ENCODE results near the gene RSPH3. TPM values are rescaled to one million over a fixed set of nuclear protein-coding genes. Genes with fewer than 3 reads are reported as not detected.
"Not testable (repeated sequence)": the region's sequence is repeated elsewhere in the genome, so short reads cannot be mapped to it uniquely, and the experiment has no call there.

RSPH3 gene
- total RNA-seq, 4 donors from 2014 or later: 6.4 to 11.0 (median 9.6) TPM

DNA sequence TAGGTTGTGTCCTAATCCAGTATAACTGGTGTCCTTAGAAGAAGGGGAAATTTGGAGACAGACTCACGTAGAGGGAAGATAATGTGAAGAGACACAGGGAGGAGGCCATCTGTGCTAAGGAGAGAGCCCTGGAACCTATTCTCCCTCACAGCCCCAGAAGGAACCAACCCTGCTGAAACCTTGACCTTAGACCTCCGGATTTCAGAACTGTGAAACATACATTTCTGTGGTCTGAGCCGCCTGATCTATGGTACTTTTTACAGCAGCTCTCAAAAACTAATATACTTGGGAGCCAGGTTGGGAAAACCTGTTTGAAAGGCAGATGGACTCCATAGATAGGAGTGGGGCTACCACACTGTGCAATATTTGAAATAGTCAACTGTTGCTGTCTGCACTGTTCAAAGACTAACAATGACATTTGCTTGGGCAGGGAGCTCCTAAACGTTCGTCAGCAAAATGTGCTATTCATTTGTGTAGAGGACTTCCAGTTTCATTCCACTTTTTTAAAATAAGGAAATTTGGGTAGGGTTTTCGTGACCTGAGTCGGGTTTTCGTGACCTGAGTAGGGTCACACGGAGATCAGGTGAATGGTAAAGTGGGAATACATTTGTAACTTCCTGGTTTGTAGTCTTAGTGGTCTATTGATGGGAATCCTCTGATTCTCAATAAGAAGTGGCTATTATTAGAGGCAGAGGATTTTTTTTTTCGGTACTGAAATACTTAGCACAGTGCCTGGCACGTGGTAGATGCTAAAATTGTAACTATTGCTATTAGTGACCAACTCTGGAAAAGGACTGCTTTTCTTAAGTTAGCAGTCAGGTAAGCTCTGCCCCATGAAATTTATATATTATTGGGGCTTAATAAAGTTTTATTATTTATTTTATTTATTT lies 33.4 kb upstream of the RSPH3 start:
- DNase-seq (ENCODE audit: low spot score in 2 of 2): peak in 1 of 2 donors; percentile 10
- H3K4me3 ChIP-seq (ENCODE audit: low read depth, poor library complexity, severe bottlenecking): no peak overlapping the region
- TF ChIP-seq POLR2A (IDR thresholded peaks at IDR 0.05): no peak
- no peak for TF ChIP-seq CTCF (IDR thresholded peaks at IDR 0.05)
- intact Hi-C loops (cut with DNase I; ENCODE audit: low total_unique reads): no loop called here
- 82 to 89% methylated on average over 11 of the region's 11 CpGs for WGBS, 2 donors

DNA sequence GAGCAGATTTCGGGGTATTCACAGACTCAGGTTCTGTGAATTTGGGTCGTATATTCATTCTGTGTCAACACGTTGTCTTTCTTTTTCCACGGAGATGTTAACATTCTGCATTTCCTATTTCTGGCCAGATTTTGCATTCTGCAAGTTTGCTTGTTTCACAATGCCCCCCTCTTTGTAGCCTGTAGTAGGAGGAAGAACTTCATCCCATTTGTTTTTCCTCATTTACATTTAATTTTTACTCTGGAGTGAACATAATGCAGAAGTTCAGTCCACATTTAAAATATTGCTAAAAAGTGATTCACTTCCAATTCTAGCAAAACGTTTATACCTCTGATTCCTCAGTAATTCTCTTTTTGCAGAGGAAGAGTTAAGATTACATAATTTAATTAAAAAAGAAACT lies 31.8 kb upstream of the RSPH3 start:
- no peak overlapping the region for H3K4me3 ChIP-seq (ENCODE audit: low read depth, poor library complexity, severe bottlenecking)
- DNase-seq (ENCODE audit: low spot score in 2 of 2): no peak
- TF ChIP-seq CTCF (IDR thresholded peaks at IDR 0.05) (no peak), POLR2A (IDR thresholded peaks at IDR 0.05) (no peak)
- 70 to 73% methylated on average over 5 of the region's 5 CpGs for WGBS, 2 donors
- intact Hi-C loops (cut with DNase I; ENCODE audit: low total_unique reads): no loop called here

DNA sequence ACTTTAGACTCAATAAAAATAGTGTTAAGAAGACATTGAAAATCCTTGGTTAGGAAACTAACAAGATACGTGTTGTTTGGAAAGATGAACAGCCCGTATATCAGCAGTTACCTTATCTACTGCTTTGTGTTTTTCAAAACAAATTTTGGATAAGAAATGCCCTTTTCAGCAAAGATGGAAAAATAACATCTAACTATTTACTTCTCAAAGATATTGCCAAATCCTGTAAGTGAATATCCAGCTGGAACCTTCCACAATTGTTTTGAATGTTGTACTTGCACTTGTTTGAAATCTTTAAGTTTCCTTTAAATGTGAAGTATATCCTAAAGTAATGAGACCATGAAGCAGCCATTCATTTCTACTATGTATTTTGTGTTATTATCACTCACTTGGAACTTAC lies 30.2 kb upstream of the RSPH3 start:
- TF ChIP-seq CTCF (IDR thresholded peaks at IDR 0.05) (no peak), POLR2A (IDR thresholded peaks at IDR 0.05) (no peak)
- WGBS, 2 donors: 95% methylated on average over 2 of the region's 2 CpGs
- DNase-seq (ENCODE audit: low spot score in 2 of 2): no peak
- H3K4me3 ChIP-seq (ENCODE audit: low read depth, poor library complexity, severe bottlenecking): no peak overlapping the region
- intact Hi-C loops (cut with DNase I; ENCODE audit: low total_unique reads): no loop called here

DNA sequence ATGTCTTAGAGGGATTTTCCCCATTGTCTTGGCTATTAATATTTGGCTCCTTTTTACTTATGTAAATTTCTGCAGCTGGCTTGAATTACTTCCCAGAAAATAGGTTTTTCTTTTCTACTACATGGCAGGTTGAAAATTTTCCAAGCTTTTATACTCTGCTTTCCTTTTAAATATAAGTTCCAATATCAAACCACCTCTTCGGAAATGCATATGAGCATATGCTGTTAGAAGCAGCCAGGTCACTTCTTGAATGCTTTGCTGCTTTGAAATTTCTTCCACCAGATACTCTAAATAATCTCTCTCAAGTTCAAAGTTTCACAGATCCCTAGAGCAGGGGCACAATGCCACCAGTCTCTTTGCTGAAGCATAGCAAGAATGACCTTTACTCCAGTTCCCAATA lies 25.2 kb upstream of the RSPH3 start:
- WGBS, 2 donors: 82 to 96% methylated on average over 1 of the region's 1 CpG
- H3K4me3 ChIP-seq (ENCODE audit: low read depth, poor library complexity, severe bottlenecking); intact Hi-C loops (cut with DNase I; ENCODE audit: low total_unique reads); DNase-seq (ENCODE audit: low spot score in 2 of 2): not testable (repeated sequence)

GRCh38 chr6:159023893-159024292 lies 23.9 kb upstream of the RSPH3 start:
- DNase-seq (ENCODE audit: low spot score in 2 of 2): no peak
- intact Hi-C loops (cut with DNase I; ENCODE audit: low total_unique reads): no loop called here
- no peak overlapping the region for H3K4me3 ChIP-seq (ENCODE audit: low read depth, poor library complexity, severe bottlenecking)
- WGBS, 2 donors: 90 to 91% methylated on average over 4 of the region's 4 CpGs
- TF ChIP-seq CTCF (IDR thresholded peaks at IDR 0.05): no peak
- no peak for TF ChIP-seq POLR2A (IDR thresholded peaks at IDR 0.05)

DNA sequence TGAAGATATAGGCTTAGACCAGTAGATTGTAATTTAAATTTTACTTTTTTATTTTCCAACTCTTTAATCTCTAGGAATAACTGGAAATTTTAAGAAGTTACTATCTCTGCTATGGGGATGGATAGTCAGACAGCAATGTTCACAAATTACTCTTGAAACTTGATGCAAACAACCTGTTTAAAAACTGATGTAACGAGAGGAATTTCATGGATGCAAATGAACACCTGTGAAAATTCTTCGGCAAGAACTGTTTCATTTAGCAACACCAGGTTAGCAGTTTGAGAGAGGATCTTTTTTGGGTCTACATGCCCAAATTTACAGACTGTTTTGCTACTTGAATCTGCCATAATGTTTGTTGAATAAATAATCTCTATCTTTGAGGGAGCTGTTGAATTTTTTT lies 20.0 kb upstream of the RSPH3 start:
- DNase-seq (ENCODE audit: low spot score in 2 of 2): no peak
- no peak overlapping the region for H3K4me3 ChIP-seq (ENCODE audit: low read depth, poor library complexity, severe bottlenecking)
- intact Hi-C loops (cut with DNase I; ENCODE audit: low total_unique reads): no loop called here
- TF ChIP-seq POLR2A (IDR thresholded peaks at IDR 0.05): no peak
- TF ChIP-seq CTCF (IDR thresholded peaks at IDR 0.05): no peak
- WGBS, 2 donors: 94 to 96% methylated on average over 2 of the region's 2 CpGs

Measured in lower leg skin (tissue), 4 donors.